GM18909 (cell line): ENCODE data around the gene EFNA5.
"Not testable (repeated sequence)": the region's sequence is repeated elsewhere in the genome, so short reads cannot be mapped to it uniquely, and the experiment has no call there.

Source experiments
- ATAC-seq: cut with Tn5 transposase; IDR thresholded peaks from one replicate; pipeline ENCODE4 v1.9.1; 2021; ENCODE audit warnings: mild to moderate bottlenecking; ENCODE audit not compliant: unreplicated experiment, poor library complexity

EFNA5 gene

GRCh38 chr5:107446972-107447371, 223.8 kb downstream of the EFNA5 start:
- ATAC-seq = no peak

GRCh38 chr5:107444300-107444699, 226.4 kb downstream of the EFNA5 start:
- ATAC-seq = no peak

GRCh38 chr5:107443897-107444296, 226.8 kb downstream of the EFNA5 start:
- no peak for ATAC-seq

- no peak for ATAC-seq
Measured at GRCh38 chr5:107442452-107442851, 228.3 kb downstream of the EFNA5 start.

GRCh38 chr5:107439832-107440231, 230.9 kb downstream of the EFNA5 start:
- ATAC-seq = no peak

- ATAC-seq = no peak
Measured at GRCh38 chr5:107437986-107438510, 232.7 kb downstream of the EFNA5 start.

- no peak for ATAC-seq
Measured at GRCh38 chr5:107437154-107437553, 233.6 kb downstream of the EFNA5 start.

GRCh38 chr5:107436201-107436600, 234.5 kb downstream of the EFNA5 start:
- no peak for ATAC-seq

GRCh38 chr5:107435061-107435460, 235.7 kb downstream of the EFNA5 start:
- ATAC-seq = no peak

GRCh38 chr5:107433646-107434045, 237.1 kb downstream of the EFNA5 start:
- ATAC-seq = not testable (repeated sequence)

- no peak for ATAC-seq
Measured at GRCh38 chr5:107431998-107432397, 238.7 kb downstream of the EFNA5 start.

- ATAC-seq = no peak
Measured at GRCh38 chr5:107431536-107431935, 239.2 kb downstream of the EFNA5 start.

- ATAC-seq = no peak
Measured at GRCh38 chr5:107430071-107430625, 240.6 kb downstream of the EFNA5 start.

- no peak for ATAC-seq
Measured at GRCh38 chr5:107428303-107428813, 242.4 kb downstream of the EFNA5 start.

GRCh38 chr5:107426872-107427271, 243.9 kb downstream of the EFNA5 start:
- ATAC-seq = no peak

- ATAC-seq = no peak
Measured at GRCh38 chr5:107426209-107426608, 244.5 kb downstream of the EFNA5 start.

GRCh38 chr5:107425541-107426031, 245.2 kb downstream of the EFNA5 start:
- ATAC-seq = no peak

- ATAC-seq = no peak
Measured at GRCh38 chr5:107424491-107424890, 246.2 kb downstream of the EFNA5 start.

- ATAC-seq = no peak
Measured at GRCh38 chr5:107422494-107422893, 248.2 kb downstream of the EFNA5 start.

- ATAC-seq = no peak
Measured at GRCh38 chr5:107419498-107419897, 251.2 kb downstream of the EFNA5 start.

GRCh38 chr5:107418902-107419301, 251.8 kb downstream of the EFNA5 start:
- ATAC-seq = no peak

GRCh38 chr5:107418071-107418470, 252.7 kb downstream of the EFNA5 start:
- no peak for ATAC-seq
